NCI-H82 treated with DMSO at 0.1 percent for 48 hours (cell line): ENCODE data around the gene IFT57.
"Not testable (repeated sequence)": the region's sequence is repeated elsewhere in the genome, so short reads cannot be mapped to it uniquely, and the experiment has no call there.

Source experiments
- DNase-seq: peaks from one replicate; lab custom pipeline; 2025; ENCODE audit not compliant: unreplicated experiment; lab: John Stamatoyannopoulos, UW

IFT57 gene, protein sequence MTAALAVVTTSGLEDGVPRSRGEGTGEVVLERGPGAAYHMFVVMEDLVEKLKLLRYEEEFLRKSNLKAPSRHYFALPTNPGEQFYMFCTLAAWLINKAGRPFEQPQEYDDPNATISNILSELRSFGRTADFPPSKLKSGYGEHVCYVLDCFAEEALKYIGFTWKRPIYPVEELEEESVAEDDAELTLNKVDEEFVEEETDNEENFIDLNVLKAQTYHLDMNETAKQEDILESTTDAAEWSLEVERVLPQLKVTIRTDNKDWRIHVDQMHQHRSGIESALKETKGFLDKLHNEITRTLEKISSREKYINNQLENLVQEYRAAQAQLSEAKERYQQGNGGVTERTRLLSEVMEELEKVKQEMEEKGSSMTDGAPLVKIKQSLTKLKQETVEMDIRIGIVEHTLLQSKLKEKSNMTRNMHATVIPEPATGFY

DNA sequence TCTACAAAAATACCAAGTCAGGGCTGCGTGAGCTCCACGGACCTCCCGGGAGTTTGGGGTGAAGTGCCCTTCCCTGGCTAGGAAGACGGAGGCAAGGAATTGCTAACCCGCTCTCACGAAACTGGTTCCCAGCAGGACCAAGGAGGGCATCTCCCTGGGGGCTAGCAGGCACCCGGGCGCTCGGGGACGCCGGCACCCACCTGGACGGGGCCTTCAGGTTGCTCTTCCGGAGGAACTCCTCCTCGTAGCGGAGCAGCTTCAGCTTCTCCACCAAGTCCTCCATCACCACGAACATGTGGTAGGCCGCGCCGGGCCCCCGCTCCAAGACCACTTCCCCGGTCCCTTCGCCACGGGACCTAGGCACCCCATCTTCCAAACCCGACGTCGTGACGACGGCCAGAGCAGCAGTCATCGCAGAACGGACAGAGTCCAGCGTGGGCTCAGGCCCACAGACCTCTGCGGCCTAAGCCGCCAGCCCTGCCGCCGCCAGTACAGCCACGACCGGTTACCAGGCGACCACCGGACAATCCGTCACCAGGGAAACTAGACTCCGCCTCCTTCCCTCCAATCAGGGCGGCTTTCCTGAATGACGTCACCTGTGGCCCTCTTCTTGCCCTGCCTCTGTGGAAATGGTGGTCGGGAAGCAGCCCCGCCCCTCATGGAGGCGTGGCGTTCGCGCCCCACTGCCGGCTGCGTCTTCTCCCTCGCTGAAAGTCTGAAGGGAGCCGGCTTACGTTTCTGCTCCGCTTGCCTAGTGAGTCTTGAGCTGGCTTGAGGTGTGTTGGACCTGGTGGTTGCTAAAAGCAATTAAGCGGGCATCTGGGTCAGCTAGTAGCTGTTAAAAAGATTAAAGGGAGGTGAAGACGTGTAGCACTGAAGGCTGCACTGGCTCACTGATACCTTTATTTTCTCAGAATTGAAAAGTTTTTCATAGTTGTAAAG is at the start of gene IFT57:
Gene IFT57, minus strand, starts transcription at position 514 of the 942 bp plus-strand sequence. Its CDS starts 102 bp downstream, at position 412.
- peak; percentile 99 for DNase-seq

DNA sequence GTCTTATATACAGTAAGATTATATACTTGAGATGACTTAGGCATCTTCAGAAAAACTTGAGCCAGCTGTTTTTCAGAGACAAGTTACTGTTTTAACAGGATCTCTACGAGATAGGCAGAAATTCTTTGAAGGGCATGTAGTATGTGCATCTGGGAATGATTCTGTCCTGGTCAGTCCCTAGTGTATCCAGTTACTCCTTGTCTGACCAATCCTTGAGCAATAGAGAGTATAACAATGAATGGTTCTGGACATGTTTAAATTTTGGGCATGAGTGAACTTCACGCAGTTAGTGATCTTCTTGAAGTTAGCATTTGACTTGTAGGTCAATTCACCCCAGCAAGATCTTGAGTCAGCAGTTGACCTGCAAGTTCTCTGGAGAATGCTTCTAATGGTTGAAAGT is 49.4 kb upstream of the IFT57 start:
- no peak for DNase-seq

DNA sequence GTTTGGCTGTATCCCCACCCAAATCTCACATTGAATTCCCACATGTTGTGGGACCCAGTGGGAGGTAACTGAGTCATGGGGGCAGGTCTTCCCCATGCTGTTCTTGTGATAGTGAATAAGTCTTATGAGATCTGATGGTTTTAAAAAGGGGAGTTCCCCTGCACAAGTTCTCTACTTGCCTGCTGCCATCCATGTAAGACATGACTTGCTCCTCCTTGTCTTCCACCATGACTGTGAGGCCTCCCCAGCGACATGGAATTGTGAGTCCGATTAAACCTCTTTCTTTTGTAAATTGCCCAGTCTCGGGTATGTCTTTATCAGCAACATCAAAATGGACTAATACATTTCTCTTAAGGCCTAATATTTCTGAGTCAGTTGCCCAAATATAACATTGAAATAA is 46.0 kb upstream of the IFT57 start:
- not testable (repeated sequence) for DNase-seq

DNA sequence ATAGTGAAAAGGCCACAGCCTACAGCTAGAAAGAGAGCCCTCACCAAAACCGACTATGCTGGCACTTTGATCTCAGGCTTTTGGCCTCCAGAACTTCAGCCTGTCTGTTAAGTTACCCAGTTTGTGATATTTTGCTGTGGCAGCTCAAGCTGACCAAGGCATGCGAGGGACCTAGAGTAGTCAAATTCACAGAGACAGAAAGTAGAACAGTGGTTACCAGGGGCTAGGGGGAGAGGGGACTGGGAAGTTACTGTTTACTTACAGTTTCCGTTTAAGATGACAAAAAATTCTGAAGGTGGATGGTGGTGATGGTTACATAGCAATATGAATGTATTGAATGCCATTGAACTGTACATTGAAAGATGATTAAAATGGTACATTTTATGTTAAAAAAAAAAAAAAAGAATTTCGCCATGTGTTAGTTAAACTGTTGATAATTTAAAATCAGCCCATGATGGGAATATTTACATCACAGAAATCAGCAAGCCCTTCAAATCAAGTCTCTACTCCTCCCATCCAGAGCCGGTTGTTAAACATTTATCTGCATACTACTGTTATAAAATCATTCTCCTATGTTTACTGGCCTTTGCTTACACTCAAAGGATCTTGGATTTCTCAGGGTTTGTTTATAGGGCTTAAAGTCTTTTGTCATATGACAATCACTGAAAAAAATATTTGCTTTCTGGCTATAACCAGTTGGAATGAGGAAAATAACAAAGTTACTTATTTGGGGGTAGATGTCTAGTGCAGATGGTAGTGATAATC is 42.5 kb upstream of the IFT57 start:
- not testable (repeated sequence) for DNase-seq

DNA sequence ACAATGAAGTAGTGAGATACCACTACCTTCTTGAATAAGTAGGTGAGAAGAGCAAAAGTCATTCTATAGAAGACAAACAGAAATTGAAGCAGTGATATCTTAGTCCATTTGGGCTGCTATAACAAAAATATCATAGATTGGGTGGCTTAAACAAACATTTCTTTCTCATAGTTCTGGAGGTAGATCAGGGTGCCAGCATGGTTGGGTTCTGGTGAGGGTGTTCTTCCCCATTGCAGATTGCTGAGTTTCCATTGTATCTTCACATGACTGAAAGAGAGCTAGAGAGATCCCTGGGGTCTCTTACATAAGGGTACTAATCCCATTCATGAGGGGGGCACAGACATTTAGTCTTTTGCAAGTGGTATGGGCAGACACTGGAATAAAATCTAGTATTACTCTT is 32.9 kb upstream of the IFT57 start:
- no peak for DNase-seq

DNA sequence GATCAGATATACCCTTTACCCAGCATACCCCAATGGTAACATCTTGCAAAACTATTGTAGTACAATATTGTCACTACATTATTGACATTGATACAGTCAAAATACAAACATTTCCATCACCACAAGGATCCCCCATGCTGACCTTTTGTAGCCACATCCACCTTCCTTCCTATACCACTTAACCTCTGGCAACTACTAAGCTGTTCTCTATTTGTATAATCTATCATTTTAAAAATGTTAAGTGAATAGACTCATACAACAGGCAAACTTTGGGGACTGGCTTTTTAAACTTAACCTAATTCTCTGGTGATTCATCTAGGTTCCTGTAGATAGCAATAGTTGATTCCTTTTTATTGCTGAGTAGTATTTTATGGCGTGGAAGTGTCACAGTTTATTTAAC is 29.6 kb upstream of the IFT57 start:
- DNase-seq, result no peak

DNA sequence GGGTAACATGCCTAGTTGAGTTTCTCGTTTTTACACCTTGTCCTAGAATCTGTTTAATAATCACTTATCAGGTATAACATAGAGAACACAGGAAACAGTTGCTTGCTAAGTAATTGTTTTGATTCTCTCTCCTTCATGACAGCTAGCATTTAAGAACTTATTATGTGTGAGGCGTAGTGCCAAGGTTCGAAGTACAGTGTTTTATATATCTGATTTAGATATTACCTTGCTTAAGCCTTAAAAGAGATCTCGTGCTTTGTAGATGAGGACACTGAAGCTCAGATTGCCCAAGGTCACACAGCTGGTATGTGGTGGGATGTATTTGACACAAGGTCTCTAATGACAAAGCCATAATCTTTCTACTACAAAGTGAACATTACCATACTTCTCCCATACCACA is 29.0 kb upstream of the IFT57 start:
- no peak for DNase-seq

DNA sequence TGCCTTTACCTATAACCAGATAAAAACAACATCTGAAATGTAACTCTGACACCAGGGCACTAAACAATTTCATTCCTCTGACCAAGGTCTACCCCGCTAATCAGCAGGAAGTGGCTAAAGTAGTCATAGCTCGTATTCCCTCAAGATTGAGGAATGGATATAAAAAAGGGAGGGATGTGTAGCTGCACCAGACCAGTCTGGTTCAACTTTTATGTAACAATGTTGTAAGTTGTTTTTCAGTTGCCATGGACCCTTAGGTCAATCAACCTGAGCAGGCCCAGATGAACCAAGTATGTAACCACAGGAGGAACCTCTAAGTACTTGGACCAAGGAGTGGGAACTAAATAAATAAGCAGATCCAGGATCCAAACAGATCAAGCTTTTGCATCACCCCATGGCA is 28.4 kb upstream of the IFT57 start:
- no peak for DNase-seq

DNA sequence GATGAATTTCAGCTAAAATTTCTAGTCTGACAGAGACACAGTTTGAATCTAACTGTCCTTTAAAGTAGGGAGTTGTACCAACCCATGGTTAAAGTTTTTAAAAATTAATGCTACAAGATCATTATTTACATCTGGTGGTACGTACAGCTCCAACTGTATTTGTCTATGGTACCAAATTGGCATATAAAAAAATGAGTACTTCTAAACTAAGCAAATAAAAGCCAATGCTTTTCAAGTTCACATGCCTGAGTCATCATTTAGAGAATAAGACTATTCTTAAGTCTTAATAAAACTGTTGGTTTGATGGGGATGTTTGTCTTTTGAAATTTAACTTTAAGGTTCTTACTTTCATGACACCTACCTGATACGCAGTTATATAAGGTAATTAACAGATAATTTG is 21.0 kb upstream of the IFT57 start:
- no peak for DNase-seq

DNA sequence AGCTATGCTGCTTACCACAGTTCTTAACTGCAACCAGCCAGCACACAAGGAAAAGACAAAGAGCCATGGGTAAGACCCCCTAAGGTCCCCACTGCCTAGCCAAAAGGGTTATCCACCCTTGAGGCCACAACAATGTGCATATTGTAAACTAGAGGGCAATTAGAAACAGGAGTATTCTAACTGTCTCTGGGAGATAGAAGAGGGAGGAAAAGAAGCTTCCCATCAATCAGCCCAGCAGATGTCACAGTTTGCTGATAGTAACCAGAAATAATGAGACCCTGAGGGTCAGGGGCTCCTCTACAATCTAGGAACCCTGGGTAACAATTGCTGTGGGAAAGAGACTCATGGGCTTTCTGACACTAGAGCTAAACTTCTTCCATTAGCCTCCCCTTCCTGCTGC is 20.6 kb upstream of the IFT57 start:
- no peak for DNase-seq

DNA sequence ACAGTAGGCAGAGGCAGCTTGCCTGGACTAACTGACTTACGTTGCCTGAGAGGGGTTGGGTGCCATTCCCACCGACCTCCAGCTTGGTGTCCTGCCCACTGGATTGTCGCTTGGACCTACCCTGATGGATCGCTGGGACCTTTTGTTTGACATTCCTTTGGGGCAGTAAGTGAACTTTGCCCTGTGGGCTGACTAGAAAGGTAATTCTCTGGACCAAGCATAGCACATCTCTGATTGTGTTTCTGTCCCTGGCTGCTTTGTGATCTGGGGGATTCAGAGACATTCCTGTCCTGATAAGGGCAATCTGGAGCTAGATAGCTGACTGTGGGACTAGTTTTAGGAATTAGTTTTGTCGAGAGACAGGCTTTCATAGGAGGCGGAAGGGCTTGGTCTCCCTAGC is 19.5 kb upstream of the IFT57 start:
- DNase-seq, result no peak

DNA sequence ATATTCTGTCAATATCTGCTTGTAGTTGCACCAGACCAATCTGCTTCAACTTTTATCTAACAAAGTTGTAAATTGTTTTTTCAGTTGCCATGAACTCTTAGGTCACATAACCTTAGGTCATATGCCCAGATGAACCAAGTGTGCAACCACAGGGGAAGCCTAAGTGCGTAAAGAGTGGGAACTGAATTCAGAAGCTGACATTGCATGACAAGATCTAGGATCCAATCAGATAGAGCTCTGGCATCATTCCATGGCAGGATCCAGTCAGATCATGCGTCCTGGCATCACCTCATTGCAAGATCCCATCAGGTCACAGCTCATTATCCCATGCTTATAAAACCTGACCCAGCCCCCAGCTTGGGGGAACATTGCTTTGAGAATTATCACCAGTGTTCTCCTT is 18.9 kb upstream of the IFT57 start:
- DNase-seq, result no peak

DNA sequence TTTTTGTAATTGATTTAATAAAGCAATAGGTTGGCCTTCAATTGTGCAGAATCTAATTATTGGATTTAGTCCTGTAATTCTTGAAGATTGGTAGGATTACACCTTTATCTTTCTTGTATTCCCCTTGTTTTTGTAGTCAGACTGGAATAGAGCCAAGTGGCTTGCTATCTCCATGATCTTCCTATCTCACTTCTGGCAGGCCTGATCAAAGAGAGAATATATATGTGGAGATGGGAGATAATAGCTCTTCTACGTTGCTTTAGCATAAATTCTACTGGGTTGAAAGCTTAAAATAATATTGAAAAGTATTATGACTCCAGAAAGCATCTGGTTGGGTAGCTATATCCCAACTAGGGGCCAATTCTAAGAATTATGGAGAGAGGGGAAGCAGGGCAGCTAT is 16.9 kb upstream of the IFT57 start:
- DNase-seq, result peak; percentile 66

DNA sequence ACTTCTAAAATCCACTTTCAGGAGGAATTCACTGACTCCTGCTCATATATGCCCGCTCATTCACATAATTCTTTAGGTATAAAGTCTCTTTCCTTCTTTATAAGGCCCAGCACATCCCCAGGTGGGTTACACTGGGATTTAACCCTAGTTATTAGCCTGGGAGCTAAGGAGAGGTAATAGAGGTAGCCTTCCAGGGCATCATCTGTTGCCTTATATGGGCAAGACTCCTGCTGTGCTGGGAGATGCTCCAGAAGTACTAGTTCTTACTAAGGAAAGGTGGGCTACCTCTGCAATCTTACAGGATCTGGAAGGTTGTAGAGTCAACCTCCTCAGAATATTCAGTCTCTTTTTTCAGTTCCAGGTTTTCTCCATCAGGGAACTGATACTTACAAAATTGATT is 13.1 kb upstream of the IFT57 start:
- DNase-seq, result no peak

DNA sequence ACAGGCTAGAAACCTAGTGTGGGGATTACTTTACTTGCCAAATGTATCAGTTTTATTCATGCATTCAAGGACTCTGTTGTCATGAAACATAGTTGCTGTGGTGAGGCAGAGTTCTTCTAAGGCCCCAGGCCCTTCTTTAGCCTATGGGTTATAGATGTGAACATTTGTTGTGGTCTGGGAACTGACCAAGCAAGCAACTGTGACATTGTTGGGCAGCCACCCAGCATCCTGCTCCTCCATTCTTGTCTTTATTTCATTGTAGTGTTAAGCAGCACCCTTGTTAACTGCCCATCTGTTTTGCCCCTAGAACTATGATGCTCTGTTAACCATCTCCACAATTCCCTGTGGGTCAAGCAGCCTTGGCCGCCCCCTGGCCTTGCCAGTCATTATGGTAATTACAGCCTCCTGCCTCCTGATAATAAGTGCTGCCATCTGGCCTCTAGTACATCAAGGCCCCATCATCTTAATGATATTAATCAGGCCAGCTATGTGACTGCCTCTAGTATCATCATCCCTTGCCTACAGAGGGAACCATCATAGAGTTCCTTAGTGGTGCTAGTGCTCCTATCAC is 12.2 kb upstream of the IFT57 start:
- DNase-seq, result peak; percentile 95

DNA sequence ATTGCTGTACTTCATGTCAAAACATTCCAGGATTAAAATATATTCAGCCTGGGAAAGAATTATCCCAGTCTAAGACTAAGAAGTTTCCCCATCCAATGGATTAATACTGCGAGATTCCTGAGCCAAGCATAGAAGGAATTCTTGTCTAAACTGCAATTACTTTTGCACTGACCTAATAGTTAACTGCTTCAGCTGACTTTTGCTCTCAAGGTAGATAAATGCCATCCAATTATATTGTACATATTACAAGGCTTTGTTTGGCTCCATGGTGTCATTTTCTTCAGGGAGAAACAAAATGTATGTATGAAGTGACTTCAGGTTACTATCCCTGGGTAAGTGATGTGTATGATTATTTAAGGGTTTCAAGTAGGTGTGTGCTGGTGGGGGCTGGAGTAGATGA is 6.1 kb upstream of the IFT57 start:
- DNase-seq, result no peak

DNA sequence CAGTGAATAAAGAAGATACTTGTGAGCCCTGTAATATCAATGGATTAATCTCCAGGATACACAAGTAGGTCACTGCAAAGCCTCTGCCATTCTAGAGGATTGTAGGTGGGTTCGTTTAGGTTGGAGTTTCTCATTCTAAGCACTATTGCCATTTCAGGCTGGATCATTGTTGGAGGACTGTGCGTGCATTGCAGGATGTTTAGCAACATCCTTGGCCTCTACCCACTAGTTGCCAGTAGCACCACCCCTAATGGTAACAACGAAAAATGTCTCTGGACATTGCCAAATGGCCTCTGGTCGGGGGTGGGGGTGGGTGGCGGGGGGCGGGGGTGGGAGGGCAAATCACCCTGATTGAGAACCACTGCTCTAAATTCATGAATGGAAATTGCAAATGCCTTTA is 4.9 kb upstream of the IFT57 start:
- peak; percentile 28 for DNase-seq

DNA sequence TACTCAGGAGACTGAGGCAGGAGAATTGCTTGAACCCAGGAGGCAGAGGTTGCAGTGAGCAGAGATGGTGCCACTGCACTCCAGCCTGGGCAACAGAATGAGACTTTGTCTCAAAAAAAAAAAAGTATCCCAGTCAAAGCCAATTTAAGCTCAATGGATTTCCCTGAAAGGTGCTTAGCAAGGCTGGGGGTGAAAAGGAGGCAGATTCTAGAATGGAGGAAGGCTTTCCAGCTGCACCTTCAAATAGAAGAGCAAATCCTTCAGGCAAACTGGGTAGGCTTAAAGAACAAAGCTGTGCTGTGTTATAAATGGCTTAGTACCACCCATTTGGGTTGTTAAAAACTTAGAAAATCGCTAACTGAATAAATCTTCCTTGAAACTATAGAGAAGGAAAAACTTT is 3.0 kb upstream of the IFT57 start:
- DNase-seq, result peak; percentile 94

DNA sequence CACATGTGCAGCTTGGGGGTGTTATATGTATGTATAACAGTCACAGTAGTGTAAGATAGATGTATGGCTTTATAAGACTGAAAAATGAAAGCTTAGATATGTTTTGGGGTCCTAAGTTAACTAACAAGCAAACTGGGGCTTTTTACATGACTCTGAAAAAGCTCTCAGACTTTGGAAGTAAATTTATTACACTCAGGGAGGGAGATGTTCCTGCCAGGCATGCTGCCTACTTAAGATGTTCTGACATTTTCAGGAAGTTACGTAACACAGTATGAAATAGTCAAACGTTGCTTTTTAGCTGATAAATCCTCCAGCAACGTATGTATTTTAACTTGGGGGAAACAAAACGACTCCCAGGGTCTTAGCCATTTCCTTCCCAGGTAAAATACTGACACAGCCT is 1.7 kb upstream of the IFT57 start:
- DNase-seq, result no peak

DNA sequence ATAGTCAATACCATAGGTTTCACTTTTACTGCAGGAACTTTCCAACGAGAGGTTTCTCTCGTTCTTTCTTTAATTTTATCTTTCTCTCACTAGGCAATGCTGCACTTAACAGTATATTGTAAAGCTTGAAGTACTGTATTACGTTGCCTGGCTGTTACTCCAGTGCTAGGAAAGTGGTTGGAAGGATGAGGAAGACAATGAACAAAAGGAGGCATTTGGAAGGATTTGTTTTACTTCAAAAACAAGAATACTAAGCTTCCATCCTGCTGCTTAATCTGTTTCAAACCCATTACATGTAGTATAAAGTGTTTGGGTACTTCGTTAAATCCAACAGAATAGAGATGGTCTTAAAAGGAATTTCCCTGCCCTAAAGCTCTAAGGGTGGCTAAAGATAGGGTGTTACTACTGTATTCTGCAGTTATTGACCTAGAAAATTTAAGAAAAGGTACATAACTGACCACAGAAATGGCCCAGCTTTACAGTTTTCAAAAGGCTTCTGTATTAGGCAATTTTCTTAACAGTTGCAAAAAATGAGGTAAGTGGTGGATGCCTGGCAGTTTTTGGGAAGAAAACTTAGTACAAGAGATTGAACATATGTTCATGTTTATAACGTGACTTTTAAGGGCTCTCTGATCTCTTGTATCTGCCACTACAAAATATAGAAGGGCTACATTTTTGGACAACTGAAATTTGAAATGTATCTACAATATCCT is 785 bp upstream of the IFT57 start:
- peak; percentile 77 for DNase-seq
